SIG-M5 (cell line): Measurements from ENCODE around the gene RAPGEF2.

ENCODE experiments used
- DNase-seq: peaks from one replicate; lab custom pipeline; 2025; lab: John Stamatoyannopoulos, UW

Gene RAPGEF2

GRCh38 chr4:159195361-159195769 lies 92.5 kb downstream of the RAPGEF2 start:
- no peak for DNase-seq

DNA sequence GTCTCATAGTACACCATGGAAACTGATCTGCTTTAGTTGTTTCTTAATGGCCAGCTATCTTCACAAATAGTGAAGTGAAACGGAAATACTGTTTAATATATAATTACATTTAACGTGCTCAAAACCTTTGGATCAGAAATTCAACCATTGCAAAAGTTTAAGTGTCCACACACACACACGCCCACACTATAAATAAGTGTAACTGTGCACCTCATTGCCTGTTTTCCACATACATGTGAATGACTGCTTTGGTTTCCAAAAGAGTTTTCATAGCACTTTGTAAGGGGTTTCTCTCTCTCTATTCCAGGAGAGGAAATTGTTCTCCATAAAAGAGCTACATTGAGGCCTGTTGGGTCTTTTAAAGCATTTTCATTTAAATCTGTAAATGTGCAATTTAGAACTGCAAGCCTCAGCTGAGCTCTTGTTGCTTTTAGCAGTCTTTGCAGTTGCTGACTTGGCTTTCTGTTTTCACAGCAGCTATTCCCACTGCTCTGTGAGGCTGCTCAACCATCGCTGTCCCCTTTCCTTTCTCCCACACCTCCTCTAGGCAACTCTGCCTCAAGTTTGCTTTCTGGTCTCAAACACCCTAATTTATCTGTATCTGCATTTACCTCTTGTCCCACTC lies 94.5 kb downstream of the RAPGEF2 start:
- DNase-seq = no peak

DNA sequence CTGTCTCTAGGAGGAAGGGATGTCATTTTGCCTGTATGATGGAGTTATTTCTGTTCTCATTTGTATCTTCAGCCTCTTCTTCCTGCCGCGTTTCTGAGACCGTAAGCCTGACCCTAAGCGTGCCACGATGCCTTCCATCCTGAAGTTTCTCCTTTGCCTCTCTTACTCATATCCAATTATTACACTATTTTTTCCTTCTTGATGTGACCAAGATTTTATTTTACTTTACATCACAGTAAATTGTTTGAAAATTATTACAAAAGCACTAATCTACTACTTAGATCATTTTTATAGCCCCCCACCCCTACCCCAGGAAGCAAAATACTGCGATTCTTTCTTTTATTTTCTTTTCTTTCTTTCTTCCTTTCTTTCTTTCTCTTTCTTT lies 95.0 kb downstream of the RAPGEF2 start:
- no peak for DNase-seq

- DNase-seq = no peak
Measured at GRCh38 chr4:159199826-159200225, 96.9 kb downstream of the RAPGEF2 start.

GRCh38 chr4:159201168-159201567 lies 98.3 kb downstream of the RAPGEF2 start:
- DNase-seq = no peak

DNA sequence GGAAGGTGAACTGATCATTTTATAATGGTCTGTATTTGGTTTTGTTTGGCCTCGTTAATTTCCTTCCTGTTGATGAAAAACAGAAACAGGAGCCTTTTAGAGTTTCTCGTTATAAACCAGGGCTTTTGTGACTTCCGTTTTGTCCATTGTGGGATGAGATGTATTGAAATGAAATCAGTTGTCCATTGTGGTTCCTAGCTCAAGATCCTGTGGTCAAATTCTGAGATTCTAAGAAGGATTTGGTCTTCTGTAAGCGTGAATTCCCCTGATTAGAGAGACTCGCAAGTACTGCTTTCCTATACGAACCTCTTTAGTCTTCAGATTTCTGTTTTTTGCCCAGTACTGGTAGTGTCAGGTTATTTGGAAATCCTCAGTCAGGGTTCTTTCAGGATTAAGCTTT lies 101.7 kb downstream of the RAPGEF2 start:
- no peak for DNase-seq

- no peak for DNase-seq
Measured at GRCh38 chr4:159205466-159205865, 102.6 kb downstream of the RAPGEF2 start.

DNA sequence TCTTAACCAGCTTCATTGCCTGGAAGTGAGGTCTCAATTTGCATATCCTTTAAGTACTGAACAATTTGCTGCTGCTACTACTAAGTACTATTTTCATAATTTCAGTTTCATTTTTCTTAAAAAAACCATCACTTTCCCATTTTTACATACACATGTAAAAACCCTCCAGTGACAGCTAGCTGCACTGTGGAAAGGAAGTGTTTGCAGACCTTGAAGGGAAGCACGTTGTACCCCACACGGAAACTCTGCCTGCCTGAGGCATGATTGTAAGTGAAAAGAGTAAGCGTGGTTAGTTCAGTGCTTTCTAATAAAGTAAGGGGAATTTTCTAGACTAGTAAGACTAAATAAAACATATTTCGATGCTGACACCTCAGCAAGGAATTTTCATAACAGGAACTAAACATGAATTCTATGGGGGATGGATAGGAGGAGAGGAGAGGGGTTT lies 103.6 kb downstream of the RAPGEF2 start:
- DNase-seq = no peak

- no peak for DNase-seq
Measured at GRCh38 chr4:159209249-159209648, 106.4 kb downstream of the RAPGEF2 start.

DNA sequence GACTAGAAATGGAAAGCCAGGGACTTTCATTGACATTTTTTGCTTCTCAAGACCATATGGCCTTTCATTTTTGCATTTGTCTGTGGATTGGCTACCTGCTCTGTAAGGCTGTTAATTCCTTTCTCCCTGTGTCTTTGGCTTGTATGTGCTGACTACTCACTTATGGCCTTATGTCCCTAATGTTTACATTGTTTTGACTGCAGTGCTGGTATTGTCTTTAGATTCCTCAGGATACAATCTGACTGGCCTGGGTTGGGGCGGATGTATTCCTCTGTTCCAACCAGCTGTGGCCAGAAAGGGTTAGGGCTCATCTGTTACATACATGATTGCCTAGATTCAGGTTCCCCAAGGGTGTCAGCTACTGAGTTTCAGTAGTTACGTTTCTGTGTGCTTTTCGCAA lies 108.1 kb downstream of the RAPGEF2 start:
- no peak for DNase-seq

DNA sequence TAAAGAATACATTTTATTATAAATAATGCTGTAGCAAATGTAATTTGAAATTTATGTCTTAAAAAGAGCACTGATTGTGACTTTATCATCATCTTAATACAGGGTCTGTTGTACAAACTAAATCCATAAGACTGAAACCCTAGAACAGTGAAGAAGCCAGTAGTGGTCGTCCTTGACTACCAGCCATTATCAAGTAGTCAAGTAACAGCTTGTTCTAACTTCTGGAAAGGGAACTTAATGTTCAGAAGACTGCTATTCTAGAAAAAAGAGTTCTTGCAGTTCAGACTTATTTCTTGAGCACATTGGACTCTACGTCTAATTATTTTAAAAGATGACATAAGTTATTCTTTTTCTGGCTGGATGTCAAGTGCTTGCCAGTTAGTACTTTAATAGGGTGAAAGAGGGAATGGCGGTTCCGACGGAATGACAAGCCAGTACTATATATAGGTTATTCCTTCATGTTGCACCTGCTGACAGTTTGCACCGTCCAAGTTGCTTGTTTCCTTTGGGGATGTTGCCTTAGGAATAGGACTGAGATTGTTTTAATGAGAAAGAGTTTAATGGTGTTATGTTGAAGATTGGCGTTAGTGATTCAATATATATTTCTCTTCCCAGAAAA lies 109.9 kb downstream of the RAPGEF2 start:
- no peak for DNase-seq

DNA sequence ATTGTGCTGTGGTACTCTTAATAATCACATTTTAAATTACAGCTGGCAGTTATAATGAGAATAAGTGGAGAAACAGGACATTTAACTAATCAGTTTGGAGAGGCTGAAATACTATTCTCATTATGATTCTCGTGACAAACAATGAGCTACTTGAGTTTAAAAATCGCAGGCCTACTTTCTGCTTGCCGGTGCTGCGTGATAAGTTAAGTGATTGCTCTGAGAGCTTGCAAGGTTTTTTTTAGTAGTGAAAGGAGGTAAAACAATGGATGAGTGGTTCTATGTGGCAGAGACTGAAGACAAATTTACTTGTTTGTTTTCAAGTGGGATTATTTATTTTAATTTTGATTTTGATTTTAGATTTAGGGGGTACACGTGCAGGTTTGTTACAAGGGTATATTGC lies 114.0 kb downstream of the RAPGEF2 start:
- DNase-seq = no peak

- DNase-seq = no peak
Measured at GRCh38 chr4:159219862-159220261, 117.0 kb downstream of the RAPGEF2 start.

GRCh38 chr4:159220353-159220752 lies 117.5 kb downstream of the RAPGEF2 start:
- DNase-seq = no peak

DNA sequence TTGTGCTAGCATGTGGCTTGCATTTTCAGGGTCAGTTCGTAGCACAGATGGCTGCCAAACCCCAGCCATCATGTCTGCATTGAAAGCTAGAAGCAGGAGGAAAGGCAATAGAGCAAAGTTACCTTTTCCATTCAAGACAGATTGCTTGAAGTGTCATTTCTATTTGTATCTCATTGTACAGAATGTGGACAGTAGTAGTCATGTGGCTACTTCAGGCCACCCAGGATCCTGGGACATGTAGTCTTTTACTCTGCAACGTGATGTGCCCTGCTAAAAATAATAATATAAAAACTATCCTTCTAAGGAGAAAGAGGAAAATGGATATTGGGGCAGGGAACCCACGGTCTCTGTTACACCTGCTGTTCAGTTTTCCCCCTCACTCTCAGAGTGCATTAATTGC lies 118.4 kb downstream of the RAPGEF2 start:
- no peak for DNase-seq

DNA sequence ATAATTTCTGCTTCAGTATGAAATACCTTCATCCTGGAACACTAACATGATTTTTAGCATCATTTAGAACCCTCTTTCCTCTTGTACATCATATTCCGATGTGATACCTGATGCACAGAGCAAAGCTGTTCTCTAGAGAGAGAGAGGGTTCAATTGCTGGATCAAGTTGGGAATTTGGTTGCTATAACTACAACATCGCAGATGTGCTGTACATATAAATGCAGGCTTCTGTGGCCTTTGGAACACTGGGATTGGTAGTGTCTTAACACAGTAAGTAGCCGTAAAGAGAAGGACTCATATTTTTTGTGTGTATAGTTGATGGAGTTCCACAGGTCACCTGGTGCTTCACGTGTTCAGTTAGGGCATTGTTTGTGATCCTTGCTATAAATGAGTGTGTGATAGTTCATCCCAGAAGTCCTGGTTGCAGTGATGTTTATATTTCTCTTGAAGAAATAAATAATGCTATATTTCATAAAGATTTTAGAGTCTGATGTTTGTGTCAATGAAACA lies 119.2 kb downstream of the RAPGEF2 start:
- DNase-seq = no peak

DNA sequence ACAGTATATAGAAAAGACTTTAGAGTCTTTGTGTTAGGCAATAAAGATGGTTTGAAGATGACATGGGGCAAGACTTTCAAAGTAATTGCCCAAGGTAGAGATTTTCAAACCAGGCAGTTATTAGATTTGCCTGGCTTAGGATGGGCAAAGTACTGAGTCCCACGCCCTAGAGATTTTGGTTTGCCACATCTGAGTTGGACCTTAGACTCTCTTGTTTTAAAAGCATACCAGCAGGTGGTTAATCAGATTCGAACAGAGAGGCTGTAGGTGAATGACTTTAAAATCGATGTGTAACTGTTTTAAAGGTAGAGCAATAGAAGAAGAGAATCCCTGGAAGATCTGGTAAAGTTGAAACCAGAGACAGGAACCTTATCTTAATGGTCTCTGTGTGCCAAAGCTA lies 121.5 kb downstream of the RAPGEF2 start:
- DNase-seq = no peak

- no peak for DNase-seq
Measured at GRCh38 chr4:159227378-159227777, 124.5 kb downstream of the RAPGEF2 start.

- no peak for DNase-seq
Measured at GRCh38 chr4:159227984-159228383, 125.1 kb downstream of the RAPGEF2 start.

DNA sequence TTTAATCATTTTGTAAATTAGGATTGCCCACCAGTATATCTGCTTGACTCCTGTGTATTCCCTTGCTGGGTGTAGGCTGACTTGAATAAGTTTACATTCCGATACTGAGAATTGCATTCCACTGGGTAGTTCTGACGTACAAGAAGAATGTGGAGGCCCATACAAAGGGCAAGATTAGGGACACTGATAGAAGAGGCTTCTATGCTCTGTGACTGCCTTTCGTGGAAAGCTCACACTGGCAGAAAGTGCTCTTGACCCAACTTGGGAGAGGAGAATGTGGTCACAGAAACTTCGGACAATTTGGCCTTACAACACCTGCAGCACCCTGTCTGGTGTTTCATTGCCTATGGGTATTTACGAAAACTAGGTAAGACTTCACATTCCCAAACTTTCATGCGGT lies 126.3 kb downstream of the RAPGEF2 start:
- no peak for DNase-seq

DNA sequence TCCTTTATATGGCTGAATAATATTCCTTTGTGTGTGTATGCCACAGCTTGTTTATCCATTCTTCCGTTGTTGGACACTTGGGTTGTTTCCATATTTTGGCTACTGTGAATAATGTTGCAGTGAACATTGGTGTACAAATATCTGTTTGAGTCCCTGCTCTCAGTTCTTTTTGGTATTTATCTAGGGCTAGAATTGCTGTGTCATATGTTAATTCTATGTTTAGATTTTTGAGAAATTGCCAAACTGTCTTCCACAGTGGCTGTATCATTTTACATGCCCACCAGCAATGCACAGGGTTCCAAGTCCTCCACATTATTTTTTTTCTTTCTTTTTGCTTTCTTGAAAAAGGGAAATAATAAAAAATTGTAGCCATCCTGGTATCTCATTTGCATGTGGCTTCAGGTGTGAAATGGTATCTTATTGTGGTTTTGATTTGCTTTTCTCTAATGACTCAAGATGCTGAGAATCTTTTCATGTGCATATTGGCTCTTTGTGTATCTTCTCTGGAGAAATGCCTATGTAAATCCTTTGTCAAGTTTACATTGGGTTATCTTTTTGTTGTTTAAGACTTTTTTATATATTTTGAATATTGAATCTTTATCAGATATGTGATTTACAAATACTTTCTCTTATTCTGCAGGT lies 129.7 kb downstream of the RAPGEF2 start:
- DNase-seq = no peak

- DNase-seq = no peak
Measured at GRCh38 chr4:159235779-159236368, 133.0 kb downstream of the RAPGEF2 start.

DNA sequence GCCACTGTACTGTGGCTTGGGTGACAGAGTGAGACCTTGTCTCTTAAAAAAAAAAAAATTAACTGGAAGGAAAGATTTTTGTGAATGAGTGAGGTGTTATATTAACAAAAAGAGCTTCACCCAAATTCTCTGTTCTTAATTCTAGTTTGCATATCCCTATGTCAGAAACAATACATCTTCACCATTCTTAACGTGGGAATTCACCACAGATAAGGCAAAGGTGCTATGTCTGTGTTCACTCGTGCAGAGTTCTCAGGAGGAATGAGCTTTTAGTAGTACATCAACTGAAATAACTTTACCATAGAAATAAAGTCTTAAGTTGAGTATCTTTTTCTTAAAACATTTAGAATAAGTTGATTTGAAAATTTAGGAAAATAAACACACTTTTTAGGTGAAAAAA lies 135.1 kb downstream of the RAPGEF2 start:
- DNase-seq = no peak
